ENCODE data around the gene ILF3. TPM values are rescaled to one million over a fixed set of nuclear protein-coding genes. Genes with fewer than 3 reads are reported as not detected.
"Not testable (repeated sequence)": the region's sequence is repeated elsewhere in the genome, so short reads cannot be mapped to it uniquely, and the experiment has no call there.

The ILF3 gene
- total RNA-seq, 1 donor from 2014 or later, result 212 TPM

DNA sequence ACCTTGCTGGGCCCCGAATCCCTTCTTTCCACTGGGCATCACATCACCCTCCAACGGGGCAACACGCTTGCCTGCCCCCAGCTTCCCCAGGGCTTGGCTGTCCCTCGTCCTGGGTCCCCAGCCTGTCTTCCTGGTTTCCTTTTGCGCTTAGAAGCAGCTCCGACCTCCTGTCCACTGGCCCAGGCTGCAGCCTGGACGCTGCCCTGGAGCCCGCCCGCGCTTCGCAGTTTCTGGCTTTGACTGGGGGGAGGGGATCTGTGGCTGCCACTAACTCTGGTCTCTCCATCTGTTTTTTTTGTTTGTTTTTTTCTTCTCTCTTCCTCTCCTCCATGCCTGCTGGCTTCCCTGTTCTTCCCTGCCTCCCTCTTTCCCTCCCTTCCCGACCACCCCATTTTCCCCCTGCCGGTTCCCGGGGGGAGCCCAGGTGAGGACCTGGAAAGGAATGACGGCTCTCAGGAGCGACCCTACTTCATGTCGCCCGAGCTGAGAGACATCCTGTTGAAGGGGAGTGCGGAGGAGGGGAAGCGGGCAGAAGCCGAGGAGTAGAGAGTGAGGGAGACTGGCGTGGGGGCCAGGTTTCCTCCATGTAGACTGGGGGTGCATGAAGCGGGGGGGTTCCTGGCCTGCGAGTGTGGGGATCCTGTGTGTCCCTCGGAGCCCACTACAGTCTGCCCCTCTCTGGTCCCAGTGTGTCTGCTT lies 11.5 kb upstream of the ILF3 start:
- DNase-seq (ENCODE audit: low spot score), result no peak

DNA sequence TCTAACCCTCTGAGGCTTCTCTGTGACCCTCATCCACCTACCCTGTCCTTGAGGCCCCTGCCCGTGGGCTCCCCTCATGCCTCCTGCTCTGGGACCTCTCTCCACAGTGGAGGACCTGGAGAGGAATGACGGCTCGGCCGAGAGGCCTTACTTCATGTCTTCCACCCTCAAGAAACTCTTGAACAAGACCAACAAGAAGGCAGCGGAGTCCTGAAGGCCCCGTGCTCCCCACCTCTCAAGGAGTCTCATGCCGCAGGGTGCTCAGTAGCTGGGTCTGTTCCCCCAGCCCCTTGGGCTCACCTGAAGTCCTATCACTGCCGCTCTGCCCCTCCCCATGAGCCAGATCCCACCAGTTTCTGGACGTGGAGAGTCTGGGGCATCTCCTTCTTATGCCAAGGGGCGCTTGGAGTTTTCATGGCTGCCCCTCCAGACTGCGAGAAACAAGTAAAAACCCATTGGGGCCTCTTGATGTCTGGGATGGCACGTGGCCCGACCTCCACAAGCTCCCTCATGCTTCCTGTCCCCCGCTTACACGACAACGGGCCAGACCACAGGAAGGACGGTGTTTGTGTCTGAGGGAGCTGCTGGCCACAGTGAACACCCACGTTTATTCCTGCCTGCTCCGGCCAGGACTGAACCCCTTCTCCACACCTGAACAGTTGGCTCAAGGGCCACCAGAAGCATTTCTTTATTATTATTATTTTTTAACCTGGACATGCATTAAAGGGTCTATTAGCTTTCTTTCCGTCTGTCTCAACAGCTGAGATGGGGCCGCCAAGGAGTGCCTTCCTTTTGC lies 10.8 kb upstream of the ILF3 start:
- DNase-seq (ENCODE audit: low spot score), result no peak

DNA sequence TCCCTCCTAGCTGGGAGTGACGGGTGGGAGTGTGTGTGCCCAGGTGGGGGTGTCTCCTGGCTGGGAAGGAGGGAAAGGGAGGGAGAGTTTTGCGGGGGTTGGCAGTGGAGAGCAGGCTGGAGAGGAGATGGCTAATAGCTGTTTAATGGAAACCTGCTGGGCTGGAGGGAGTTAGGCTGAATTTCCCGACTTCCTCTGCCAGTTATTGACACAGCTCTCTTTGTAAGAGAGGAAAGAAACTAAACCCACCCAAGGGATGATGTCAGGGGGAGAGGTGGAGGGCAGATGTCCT lies 10.2 kb upstream of the ILF3 start:
- DNase-seq (ENCODE audit: low spot score), result no peak

DNA sequence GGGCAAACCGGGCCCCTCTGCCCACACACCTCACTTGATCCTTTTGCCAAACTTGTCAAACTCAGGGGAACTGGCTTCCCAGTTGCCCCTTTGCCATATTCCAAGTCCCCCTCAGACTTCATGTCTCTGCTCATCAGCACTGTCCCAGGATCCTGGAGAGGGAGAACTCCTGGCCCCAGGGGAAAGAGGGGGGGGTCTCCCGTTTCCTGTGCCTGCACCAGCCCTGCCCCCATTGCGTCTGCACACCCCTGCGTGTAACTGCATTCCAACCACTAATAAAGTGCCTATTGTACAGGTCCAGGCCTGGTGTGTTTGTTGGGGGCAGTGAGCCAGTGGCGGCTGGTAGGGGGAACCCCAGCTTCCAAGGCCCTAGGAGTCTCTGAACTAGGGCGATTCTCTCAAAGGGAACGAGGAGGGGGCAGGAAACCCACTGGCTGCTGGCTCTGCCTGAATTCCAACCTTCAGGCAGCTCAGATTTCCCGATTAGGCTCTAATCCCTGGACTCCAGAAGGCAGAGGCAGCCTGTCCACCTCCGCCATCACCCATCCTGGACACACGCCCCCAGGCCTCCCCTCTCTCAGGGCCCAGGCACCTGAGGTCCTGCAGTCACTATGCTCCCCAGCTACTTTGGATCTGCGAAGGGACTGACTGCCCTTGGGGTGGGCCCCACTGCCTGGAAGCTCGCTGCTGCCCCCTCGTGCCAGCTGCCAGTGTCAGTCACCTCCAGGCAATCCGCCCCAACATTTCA lies 9.7 kb upstream of the ILF3 start:
- DNase-seq (ENCODE audit: low spot score), result peak; percentile 93

DNA sequence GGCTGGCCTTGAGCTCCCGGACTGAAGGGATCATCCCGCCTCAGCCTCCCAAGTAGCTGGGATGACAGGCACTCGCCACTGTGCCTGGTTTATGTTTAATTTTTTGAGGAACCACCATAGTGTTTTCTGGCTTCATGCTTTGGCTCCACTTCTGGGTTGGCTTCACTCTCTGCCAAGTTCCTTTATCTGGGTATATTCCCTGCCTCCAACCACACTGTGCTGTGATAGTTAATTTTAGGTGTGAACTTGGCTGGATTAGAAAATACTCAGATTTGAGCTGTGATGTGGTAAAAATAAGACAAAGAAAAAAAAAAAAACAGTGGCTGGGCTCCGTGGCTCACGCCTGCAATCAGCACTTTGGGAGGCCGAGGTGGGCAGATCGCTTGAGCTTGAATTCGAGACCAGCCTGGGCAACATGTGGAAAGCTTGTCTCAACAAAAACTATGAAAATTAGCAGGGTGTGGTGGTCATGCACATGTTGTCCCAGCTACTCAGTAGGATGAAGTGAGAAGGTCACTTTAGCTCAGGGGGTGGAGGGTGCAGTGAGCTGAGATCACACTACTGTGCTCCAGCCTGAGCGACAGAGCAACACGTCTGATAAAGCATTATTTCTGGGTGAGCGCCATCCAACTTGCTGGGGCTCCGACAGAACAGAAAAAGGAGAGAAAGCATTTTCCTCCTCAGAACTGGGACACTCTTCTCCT lies 7.5 kb upstream of the ILF3 start:
- DNase-seq (ENCODE audit: low spot score), result no peak

DNA sequence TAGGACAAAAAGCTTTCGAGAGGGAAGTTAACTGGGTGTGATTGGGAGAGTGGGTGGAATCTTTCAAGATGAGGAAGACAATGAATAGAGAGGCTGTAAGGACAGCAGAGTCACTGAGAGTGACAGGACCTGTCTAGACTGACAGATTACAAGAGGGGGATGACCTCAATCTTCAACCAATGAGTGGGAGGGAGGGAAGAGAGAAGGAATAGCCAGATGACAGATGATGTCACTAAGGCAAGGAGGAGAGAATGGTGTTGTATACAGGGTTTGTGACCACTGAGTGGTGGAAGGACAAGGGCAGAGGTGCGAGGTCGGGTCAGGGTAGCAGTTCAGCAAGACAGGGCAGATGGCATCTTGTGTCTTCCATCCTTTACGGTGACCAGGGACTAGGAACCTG lies 5.8 kb upstream of the ILF3 start:
- DNase-seq (ENCODE audit: low spot score), result no peak

DNA sequence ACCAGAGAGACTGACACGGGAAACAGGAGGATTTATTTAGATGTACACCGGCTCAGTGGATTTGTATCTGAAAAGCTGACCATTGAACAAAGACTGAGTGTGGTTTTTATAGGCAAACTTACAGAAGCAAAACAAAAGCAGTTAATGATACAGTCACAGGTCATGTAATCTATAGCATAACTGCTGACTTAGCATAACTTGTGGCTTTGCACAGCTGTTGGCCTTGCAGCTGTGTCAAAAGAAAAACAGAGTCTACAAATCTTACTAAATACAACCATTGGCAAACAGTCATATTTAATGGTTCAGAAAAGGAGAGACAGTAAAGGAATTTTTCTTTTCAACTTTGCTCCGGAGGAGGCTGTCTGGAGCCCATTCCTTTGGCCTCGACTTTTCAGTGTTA lies 2.3 kb upstream of the ILF3 start:
- no peak for DNase-seq (ENCODE audit: low spot score)

DNA sequence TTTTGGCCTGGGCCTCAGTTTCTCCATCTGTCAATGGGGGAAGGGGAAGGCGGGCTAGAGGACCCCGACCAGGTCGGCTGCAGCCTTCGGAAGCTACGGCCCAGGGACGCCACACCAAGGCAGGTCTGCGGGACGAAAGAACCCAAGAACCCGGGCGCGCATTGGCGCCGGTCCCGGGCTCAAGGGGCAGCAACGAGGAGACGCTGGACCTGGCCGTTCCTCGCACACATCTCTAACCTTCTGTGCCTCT lies 739 bp upstream of the ILF3 start:
- no peak for DNase-seq (ENCODE audit: low spot score)

DNA sequence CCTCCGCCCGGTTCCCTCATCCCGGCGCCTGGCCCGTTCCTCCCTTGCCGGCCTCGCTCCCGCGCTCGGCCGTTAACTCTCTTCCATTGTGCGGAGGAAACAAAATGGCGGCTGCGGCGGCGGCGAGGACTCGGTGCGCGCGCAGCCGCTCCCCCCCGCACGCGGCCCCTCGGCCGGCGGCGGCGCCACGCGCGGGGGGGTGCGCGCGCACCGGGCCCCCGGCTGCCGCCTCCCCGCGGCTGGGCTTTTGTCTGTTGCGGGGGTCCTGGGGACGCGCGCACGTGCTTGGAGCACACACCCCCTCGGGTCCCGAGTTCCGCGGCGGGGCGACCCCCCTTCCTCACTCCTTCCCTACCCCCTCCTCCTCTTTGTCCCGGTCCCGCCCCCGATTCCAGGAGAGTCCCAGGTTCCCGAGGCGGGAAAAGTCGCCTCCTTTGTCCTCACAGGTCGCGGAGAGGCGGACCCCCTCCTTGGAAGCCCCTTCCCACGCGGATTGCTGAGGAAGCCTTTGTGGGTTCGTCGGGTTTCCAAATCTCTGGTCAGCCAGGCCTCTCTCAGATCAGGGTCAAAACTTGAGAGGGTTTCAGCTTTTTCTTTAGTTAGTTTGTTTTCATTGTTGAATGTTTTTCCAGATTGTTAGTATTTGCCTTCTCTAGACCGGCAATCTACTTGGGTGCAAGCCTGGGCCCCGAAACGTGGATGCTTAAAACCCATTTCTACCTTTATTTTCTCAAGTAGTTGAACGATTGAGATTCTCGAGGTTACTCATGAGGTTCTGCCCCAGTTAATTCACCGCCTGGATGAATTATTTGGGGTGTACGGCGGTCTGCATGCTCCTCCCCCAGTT lies 687 bp downstream of the ILF3 start:
- no peak for DNase-seq (ENCODE audit: low spot score)

DNA sequence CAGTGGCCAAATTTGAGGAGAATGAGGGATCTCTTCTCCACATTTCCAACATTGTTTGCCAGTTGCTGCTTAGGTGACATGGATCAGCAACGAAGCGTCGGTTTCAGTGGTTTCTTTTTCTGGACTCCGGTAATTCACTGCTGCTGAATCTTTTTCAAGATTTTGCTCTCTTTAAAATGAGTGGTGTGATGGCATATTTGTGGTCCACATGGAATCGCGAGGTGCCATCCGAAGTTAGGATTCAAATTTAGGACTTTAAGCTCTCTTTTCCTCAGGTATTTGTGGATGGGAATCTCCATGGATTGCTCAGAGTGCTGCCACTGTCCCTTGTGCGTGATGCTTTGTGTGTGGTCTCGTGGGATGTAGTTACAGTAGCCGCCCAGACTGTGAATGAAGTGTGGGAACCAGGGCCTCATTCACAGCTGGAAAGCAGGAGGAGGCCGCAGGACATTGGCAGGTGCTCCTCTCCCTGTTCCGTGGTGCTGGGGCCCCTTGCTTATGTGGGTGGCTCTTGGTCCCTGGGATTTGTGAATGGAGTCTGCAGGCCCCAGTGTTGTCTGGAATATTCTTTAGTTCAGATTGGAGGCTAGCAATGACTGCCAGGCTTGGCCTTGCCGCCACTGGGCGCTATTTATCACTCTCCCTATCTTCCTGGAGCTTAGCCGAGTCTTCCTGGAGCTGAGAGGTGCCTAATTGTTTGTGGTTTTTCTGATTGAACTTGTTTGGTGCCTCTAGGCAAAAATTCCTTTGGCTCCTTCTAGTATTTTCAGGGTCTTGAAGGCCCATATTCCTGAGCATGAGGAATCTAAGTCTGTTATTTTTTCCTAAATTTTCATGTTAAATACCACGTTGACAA lies 1.5 kb downstream of the ILF3 start:
- DNase-seq (ENCODE audit: low spot score), result no peak

DNA sequence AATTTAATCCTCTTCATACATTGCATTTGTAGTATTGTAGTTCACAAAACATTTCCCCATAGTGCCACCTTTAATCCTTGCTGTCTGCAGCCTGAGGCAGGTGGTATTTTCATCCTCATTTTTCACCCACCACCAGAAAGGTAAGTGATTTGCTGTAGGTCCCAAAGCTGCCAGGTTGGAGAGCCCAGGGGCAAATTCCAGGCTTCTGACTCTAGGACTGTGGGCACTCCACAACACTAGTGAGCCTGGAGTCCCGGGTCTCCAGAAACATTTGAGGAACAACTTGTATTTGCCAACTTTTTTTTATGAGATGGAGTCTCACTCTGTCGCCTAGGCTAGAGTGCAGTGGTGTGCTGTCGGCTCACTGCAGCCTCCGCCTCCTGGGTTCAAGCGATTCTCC lies 6.2 kb downstream of the ILF3 start:
- no peak for DNase-seq (ENCODE audit: low spot score)

DNA sequence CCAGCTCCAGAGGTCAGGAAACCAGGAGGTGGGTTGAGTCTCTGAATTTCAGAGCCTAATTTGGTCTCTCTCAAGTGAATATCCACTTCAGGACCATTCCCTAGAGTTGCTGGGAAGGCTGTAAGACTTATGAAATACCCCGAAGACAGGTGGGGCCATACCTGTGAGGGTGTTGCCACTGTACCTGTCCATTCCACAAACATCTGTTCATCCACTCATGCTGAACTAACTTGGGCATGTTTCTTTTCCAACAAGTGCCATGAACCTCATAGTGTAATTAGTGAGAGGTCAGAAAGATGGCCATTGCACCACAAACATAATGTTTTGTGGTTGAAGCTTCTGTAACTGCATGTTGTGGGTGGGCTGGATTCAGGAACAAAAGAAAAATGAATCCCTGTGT lies 7.8 kb downstream of the ILF3 start:
- no peak for DNase-seq (ENCODE audit: low spot score)

DNA sequence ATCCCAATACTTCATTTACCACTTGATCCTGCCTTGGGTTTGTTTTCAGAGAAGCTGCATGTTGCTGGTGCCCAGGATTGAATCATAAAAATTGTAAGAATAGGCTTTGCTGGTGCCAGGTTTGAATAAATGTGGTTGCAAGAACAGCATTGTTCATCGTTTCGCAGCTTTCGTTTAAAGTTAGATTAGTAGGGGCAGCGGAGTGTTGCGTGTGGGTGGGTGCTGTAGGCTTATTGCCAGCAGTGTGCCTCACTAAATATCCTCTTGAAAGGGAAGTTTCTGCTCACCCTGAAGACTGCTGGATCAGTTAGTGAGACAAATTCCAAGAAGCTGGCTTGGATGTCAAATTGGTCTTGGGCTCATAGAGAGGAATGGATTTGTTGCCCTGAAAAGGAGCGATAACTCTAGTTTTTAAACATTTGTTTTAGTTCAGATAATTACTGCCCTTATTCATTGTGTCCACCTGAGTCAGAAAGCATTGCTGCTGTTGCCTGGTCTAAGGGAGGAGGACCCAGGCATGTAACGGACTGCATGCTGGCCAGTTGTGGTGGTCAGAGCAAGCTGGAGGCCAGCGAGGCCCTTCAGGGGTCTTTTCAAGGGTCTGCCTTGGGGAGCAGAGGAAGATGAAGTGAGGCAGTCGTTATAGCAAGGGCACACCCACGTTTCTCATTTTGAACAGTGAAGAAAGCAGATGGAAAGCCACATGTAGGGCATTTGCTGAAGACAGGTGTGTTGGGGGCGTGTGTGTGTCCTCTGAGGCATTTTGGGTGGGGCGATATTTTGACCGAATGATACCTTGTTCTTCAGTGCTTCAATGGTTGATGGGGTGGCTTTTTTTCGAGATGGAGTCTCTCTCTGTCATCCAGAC lies 8.5 kb downstream of the ILF3 start:
- no peak for DNase-seq (ENCODE audit: low spot score)

DNA sequence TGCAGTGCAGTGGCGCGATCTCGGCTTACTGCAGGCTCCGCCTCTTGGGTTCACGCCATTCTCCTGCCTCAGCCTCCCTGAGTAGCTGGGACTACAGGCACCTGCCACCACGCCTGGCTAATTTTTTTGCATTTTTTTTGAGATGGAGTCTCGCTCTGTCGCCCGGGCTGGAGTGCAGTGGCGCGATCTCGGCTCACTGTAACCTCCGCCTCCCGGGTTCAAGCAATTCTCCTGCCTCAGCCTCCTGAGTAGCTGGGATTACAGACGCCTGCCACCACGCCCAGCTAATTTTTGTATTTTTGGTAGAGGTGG lies 9.1 kb downstream of the ILF3 start:
- DNase-seq (ENCODE audit: low spot score), result not testable (repeated sequence)

DNA sequence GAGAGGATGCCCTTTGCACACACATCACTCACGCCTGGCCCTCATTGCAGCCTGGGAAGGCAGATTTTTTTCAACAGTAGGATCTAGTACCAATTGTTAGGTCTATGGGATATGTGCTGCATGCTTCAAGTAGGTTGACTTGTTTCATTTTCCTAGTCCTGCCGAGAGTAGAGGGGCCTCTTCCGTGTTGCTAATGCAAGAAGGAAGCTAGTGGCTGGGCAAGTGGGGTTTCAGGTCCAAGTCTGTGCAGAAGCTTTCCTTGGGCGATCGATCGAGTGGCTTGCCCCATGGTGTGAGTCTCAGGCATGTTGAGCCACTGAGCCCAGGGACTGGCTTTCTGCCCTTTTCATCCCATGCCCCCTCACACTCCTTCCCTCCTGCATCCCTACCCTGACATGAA lies 13.7 kb downstream of the ILF3 start:
- no peak for DNase-seq (ENCODE audit: low spot score)

DNA sequence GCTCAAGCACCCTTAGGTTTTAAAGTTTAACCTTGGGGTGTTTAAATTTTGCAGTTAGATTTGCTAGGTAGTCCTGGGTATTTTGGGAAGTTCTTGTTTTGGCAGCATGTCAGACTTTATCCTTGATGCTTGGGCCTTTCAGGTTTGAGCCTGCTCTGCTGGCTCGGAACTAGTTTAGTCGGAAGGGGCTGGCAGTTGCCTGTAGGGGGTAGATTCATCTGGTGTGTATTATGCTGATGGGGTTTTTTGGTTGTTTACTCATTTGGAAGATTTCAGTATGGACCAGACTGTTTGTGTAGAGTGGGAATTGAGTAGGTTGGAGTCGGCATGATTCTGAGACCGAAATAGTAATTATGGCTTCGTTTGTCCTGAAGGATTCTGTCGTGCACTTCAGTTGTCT lies 15.1 kb downstream of the ILF3 start:
- DNase-seq (ENCODE audit: low spot score), result no peak

DNA sequence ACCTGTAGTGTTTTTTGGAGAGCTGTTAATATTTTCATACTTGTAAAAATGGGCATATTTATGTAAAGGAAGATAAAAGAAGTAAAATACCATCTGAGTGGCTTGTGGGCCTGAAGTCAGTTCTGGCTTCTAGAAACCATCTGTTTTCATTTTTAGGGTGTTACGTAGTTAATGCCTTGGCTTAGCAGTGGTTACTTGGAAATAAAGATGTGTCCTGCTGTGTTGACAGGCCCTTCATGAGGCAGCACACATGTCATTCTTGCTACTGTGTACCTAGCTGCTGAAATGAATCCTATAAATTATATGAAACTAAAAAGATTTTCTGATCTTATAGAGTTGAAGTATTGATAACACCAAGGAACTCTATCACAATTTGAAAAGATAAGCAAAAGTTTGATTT lies 16.0 kb downstream of the ILF3 start:
- DNase-seq (ENCODE audit: low spot score), result no peak

DNA sequence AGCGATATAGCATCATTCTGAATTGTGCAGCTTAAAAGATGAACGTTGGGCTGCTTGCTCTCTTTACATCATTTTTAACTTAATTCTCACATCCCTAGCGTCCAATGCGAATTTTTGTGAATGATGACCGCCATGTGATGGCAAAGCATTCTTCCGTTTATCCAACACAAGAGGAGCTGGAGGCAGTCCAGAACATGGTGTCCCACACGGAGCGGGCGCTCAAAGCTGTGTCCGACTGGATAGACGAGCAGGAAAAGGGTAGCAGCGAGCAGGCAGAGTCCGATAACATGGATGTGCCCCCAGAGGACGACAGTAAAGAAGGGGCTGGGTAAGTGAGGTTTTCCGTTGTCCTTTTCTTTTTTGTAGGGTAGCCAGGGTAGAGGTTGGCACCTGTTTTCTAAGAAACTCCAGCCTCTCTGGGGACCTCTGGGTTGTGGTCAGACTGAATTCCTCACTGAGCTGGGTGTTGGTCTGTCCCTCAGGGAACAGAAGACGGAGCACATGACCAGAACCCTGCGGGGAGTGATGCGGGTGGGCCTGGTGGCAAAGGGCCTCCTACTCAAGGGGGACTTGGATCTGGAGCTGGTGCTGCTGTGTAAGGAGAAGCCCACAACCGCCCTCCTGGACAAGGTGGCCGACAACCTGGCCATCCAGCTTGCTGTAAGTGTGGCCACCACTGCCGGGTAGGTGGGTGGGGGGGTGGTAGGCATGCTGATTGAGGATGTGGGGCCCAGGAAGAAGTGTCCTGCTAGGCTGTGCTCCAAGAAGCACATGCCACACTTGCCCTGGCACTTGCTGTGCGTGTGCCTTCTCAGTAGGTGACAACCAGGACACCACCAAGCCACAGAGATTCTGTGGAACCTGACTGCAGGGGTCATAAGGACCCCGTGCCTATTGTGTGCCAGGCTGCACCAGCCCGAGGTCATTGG lies 17.0 kb downstream of the ILF3 start:
- no peak for DNase-seq (ENCODE audit: low spot score)

All from mesenteric fat pad (tissue), 1 donor.